HFF-Myc (cell line): Measurements from ENCODE around the gene CORO6.

Source experiments
- DNase-seq: peaks from one replicate; pipeline ENCODE4 v3.0.0-alpha.2; 2011; ENCODE audit warnings: low read depth; ENCODE audit errors: extremely low read depth
- H3K4me3 ChIP-seq: replicated peaks from 2 replicates; pipeline ENCODE4 v1.5.1; 2011; ENCODE audit warnings: low read depth, mild to moderate bottlenecking, control low read depth, low read length
- CTCF ChIP-seq: IDR thresholded peaks from 2 replicates; pipeline ENCODE4 v1.5.1; 2012; ENCODE audit warnings: mild to moderate bottlenecking, low read depth, low read length, control low read depth; ENCODE audit errors: missing control alignments

CORO6 gene

GRCh38 chr17:29650396-29650795, 27.7 kb upstream of the CORO6 start:
- TF ChIP-seq CTCF = no peak
- no peak for DNase-seq
- no peak overlapping the region for H3K4me3 ChIP-seq

- no peak overlapping the region for H3K4me3 ChIP-seq
- DNase-seq = no peak
- no peak for TF ChIP-seq CTCF
Observed at GRCh38 chr17:29649359-29649758, 26.6 kb upstream of the CORO6 start.

GRCh38 chr17:29648005-29648404, 25.3 kb upstream of the CORO6 start:
- no peak overlapping the region for H3K4me3 ChIP-seq
- TF ChIP-seq CTCF = no peak
- DNase-seq = no peak

GRCh38 chr17:29645515-29646051, 22.9 kb upstream of the CORO6 start:
- no peak for DNase-seq
- no peak for TF ChIP-seq CTCF
- H3K4me3 ChIP-seq = no peak overlapping the region

- DNase-seq = no peak
- no peak overlapping the region for H3K4me3 ChIP-seq
- no peak for TF ChIP-seq CTCF
Observed at GRCh38 chr17:29643817-29644160, 21.1 kb upstream of the CORO6 start.

GRCh38 chr17:29642171-29642611, 19.5 kb upstream of the CORO6 start:
- no peak for DNase-seq
- H3K4me3 ChIP-seq = no peak overlapping the region
- no peak for TF ChIP-seq CTCF

- TF ChIP-seq CTCF = no peak
- no peak overlapping the region for H3K4me3 ChIP-seq
- DNase-seq = no peak
Observed at GRCh38 chr17:29640981-29641642, 18.4 kb upstream of the CORO6 start.
